Measurements from ENCODE around the gene MFSD2B.

DNA sequence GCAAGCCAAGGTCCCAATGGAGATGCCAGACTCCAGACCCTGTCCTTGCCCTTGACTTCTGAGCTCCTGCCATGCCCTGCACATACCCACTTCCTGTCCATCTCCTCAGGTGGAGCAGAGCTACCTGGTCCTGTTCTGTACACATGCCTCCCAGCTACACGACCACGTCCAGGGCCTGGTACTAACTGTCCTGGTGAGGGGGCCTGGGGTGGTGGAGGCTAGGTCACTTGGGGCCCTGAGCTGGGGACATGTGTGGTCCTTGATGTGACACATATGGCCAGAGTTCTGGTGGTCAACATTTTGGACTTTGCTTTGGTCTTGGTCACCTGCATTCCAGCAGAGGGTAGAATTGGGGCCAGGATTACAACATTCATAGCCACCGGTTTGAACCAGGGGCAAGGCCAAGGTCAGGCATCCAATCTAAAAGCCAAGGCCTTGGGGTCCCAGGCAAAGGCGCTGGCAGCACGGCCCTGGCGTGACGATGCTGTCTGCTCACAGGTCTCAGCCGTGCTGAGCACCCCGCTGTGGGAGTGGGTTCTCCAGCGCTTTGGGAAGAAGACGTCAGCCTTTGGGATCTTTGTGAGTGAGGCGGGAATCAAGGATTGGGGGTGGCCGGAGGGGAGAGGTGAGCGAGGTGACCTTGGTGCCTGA, 12.6 kb downstream of the MFSD2B start:
- TF ChIP-seq, protein P1, sequence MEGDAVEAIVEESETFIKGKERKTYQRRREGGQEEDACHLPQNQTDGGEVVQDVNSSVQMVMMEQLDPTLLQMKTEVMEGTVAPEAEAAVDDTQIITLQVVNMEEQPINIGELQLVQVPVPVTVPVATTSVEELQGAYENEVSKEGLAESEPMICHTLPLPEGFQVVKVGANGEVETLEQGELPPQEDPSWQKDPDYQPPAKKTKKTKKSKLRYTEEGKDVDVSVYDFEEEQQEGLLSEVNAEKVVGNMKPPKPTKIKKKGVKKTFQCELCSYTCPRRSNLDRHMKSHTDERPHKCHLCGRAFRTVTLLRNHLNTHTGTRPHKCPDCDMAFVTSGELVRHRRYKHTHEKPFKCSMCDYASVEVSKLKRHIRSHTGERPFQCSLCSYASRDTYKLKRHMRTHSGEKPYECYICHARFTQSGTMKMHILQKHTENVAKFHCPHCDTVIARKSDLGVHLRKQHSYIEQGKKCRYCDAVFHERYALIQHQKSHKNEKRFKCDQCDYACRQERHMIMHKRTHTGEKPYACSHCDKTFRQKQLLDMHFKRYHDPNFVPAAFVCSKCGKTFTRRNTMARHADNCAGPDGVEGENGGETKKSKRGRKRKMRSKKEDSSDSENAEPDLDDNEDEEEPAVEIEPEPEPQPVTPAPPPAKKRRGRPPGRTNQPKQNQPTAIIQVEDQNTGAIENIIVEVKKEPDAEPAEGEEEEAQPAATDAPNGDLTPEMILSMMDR (IDR thresholded peaks at IDR 0.05): no peak
- TF ChIP-seq POLR2A (IDR thresholded peaks at IDR 0.05): no peak

All from heart left ventricle (tissue), 13 donors.